A172 (cell line): Measurements from ENCODE around the gene CSTF1. TPM values are rescaled to one million over a fixed set of nuclear protein-coding genes. Genes with fewer than 3 reads are reported as not detected.

Source experiments
- DNase-seq: peaks from one replicate; pipeline ENCODE4 v3.0.0-alpha.2; 2015; ENCODE audit warnings: low spot score
- total RNA-seq: library from RNA; depleted of rRNA; stranded (reverse); fragments of >200 nt; shearing (Covaris generic); gene quantifications from 2 replicates; pipeline ENCODE4 v1.2.3, GENCODE V29; 2014; rRNA removed

CSTF1 gene
- total RNA-seq, 1 experiment from 2014 or later = 48.7 TPM

- DNase-seq = no peak
Observed at GRCh38 chr20:56454754-56455153, 62.3 kb downstream of the CSTF1 start.

Other genes with a start within 250 kb of the CSTF1 start
- not detected in 2 replicates for gene MC3R, start 143.9 kb upstream of the CSTF1 start, total RNA-seq
- gene FAM210B, start 33.7 kb upstream of the CSTF1 start, total RNA-seq = 40.1 and 42.3 TPM in 2 replicates
- 131 and 137 TPM in 2 replicates for gene AURKA, start 430 bp upstream of the CSTF1 start, total RNA-seq
- not detected in 2 replicates for gene CASS4, start 19.6 kb downstream of the CSTF1 start, total RNA-seq
- gene RTF2, start 76.0 kb downstream of the CSTF1 start, total RNA-seq = 122 and 131 TPM in 2 replicates
- not detected in 2 replicates for gene FAM209A, start 132.1 kb downstream of the CSTF1 start, total RNA-seq
- not detected in 2 replicates for gene FAM209B, start 140.6 kb downstream of the CSTF1 start, total RNA-seq
- gene TFAP2C, start 236.7 kb downstream of the CSTF1 start, total RNA-seq = 1.9 and 2.0 TPM in 2 replicates